Heart left ventricle (tissue), 13 donors: ENCODE measurements around the gene SLC11A2.

Experiments
- POLR2A ChIP-seq, 2 donors: fragments of 450-650 bp; IDR thresholded peaks; one replicate each; pipeline ENCODE4 v1.6.1; 2017; ENCODE audit warnings: antibody characterized with exemption in 2 of 2, mild to moderate bottlenecking in 2 of 2, moderate library complexity in 2 of 2
- TF ChIP-seq, protein P1 (sequence below), 12 donors: fragments of 200-600 bp; sonication (generic) in 4 of 12; IDR thresholded peaks; one replicate each; pipeline versions ENCODE4 v1.5.0 to v1.8.0; 2018 to 2022; ENCODE audit warnings: antibody characterized with exemption in 12 of 12, mild to moderate bottlenecking in 5 of 12
- donor health status: ischemic (EF 13 %, LVEDD 7.1; RV severe dilation, severe dysfunction).
- donor health status: DM: no; HTN: yes; CAD: no.
- donor health status: DM: no; HTN: no; CAD: no.
- donor health status: ischemic (EF 25% LVEDD 6.9; RV normal size, moderate dysfunction).
- donor health status: ischemic (EF 25% LVEDD 5.7; RV mildly dilated, moderate dysfunction).
- donor health status: ischemic (EF 35%, LVEDD 5.7; RV mildly dilated, moderate dysfunction).
- donor health status: nonischemic (EF 11% LVEDD 7.7; RV severe dilation, severe dysfunction).
- donor health status: DM: yes; HTN: yes; CAD: no.
- donor health status: PGD.
- donor health status: ischemic (EF 29% LVEDD 5.4; RV normal size, mild dysfunction).
- donor health status: nonischemic (EF 23%, LVEDD 6.1; RV moderate dilation, normal function).

DNA sequence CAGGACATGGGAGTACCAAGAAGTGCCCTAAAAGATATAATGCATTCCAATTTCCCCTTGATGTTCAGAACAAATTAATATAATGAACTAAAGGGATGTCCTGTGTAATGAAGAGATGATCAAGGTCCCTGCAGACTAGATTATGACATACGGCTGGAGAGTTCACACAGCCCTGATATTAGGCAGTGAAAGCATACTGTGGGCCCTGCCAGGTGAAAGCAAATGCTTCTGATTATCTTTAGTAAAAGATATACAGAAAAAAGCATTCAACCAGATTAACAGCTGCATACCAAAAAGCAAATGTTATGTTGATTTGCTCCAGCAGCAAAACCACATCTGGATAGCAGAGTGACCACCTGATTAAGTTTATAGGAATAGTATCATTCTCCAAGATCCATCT lies 61.8 kb downstream of the SLC11A2 start:
- TF ChIP-seq, protein P1, sequence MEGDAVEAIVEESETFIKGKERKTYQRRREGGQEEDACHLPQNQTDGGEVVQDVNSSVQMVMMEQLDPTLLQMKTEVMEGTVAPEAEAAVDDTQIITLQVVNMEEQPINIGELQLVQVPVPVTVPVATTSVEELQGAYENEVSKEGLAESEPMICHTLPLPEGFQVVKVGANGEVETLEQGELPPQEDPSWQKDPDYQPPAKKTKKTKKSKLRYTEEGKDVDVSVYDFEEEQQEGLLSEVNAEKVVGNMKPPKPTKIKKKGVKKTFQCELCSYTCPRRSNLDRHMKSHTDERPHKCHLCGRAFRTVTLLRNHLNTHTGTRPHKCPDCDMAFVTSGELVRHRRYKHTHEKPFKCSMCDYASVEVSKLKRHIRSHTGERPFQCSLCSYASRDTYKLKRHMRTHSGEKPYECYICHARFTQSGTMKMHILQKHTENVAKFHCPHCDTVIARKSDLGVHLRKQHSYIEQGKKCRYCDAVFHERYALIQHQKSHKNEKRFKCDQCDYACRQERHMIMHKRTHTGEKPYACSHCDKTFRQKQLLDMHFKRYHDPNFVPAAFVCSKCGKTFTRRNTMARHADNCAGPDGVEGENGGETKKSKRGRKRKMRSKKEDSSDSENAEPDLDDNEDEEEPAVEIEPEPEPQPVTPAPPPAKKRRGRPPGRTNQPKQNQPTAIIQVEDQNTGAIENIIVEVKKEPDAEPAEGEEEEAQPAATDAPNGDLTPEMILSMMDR (IDR thresholded peaks at IDR 0.05): no peak
- no peak for TF ChIP-seq POLR2A (IDR thresholded peaks at IDR 0.05)
